Activated CD4-positive, CD25-positive, alpha-beta regulatory T cell treated with anti-CD3 and anti-CD28 coated beads, Interleukin-2, amount 50 U/mL, for 72 hours (primary cell): ENCODE measurements around the gene PLSCR5.

Experiments
- DNase-seq: peaks from one replicate; pipeline ENCODE4 v3.0.0; 2021

Gene PLSCR5

GRCh38 chr3:146543461-146544001 is 61.6 kb downstream of the PLSCR5 start:
- DNase-seq: no peak

- DNase-seq: no peak
These were observed 62.2 kb downstream of the PLSCR5 start for GRCh38 chr3:146542978-146543377.

- no peak for DNase-seq
These were observed 63.0 kb downstream of the PLSCR5 start for GRCh38 chr3:146542179-146542578.

DNA sequence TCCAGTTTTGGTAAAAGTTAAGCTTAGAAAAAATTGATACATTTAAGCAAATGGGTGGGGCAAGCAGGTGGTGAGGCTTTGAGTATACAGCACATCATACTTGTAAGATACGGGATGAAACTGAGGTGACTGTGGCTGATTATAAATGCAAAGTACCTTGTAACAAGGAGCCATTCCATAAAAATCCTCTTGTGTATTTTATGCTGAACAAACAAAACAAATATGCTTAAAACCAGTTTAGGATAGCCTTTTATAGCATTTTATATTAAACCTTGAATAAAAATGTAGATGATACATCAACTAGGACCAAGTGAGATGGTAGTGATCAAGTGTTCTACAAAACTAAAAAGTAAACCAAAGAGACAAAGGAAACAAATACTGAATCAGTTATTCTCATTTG is 64.2 kb downstream of the PLSCR5 start:
- no peak for DNase-seq

DNA sequence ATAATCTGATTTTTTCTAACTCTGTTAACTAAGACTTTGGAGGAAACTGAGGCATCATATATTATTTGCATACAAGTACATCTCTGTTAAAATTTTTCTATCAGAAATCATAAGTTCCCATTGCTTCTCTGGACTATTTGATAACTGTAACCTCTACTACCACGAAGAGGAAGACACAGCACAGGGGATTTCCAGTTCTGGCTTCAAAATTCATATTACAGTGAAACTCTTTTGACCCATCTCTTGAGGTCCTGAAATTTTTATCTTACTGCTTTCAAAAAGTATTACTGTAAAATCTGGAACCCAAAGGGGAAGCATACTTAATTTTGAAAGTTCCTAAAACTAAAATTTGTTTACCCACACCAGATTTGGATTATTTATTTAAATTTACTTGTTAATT is 64.9 kb downstream of the PLSCR5 start:
- DNase-seq: no peak

GRCh38 chr3:146539315-146539714 is 65.8 kb downstream of the PLSCR5 start:
- no peak for DNase-seq

GRCh38 chr3:146537603-146538002 is 67.5 kb downstream of the PLSCR5 start:
- no peak for DNase-seq

- no peak for DNase-seq
These were observed 68.5 kb downstream of the PLSCR5 start for GRCh38 chr3:146536681-146537080.
